ENCODE results near the gene APCDD1.
"Not testable (repeated sequence)": the region's sequence is repeated elsewhere in the genome, so short reads cannot be mapped to it uniquely, and the experiment has no call there.

APCDD1 gene

DNA sequence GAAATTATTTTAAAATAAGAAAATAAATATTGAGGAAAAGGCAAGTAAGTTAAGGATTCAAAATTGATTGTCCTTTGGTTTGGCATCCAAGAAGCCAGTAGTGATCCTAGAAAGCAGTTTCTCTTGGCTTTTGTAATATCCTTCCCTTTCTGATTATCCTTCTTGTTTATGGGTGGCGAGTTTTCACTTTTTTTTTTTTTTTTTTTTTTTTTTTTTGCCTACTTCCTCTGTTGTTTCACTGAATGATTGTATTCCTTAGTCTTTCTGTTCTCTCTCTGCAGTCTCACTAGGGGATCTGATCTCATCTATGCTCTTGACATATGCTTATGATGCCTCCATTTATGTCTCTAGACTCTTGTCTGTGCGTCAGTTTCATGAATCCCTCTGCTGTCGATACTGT is 75.6 kb downstream of the APCDD1 start:
- no peak for DNase-seq

DNA sequence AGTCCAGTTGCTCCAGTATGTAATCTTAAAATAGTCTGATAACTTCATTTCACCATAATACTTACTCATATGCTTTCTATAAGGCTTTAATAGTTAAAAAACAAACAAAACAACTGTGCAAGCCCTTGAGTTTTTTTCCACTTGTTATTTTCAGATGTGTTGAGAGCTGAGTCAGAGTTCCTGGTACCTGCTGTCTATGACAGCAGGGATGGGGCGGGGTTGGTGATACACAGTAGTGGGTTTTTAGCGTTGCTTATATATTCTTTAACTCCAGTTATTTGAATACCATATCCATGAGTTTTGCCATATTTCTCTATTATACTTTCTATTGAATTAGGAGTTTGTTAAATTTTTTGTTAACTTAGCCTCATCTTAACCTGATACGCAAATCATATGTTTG is 76.4 kb downstream of the APCDD1 start:
- DNase-seq, result peak; percentile 41

GRCh38 chr18:10533111-10533510 is 78.7 kb downstream of the APCDD1 start:
- no peak for DNase-seq

- no peak for DNase-seq
Observed at GRCh38 chr18:10536280-10536679, 81.8 kb downstream of the APCDD1 start.

GRCh38 chr18:10537765-10538164 is 83.3 kb downstream of the APCDD1 start:
- DNase-seq, result no peak

DNA sequence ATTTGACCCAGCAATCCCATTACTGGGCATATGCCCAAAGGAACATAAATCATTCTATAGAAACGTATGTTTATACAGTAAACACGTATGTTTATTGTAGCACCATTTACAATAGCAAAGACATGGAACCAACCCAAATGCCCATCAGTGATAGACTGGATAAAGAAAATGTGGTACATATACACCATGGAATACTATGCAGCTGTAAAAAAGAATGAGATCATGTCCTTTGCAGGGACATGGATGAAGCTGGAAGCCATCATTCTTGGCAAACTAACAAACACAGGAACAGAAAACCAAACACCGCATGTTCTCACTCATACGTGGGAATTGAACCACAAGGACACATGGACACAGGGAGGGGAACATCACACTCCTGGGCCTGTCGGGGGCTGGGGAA is 84.7 kb downstream of the APCDD1 start:
- not testable (repeated sequence) for DNase-seq
